Glutamatergic neuron (in vitro differentiated cells): ENCODE results near the gene ECD. TPM values are rescaled to one million over a fixed set of nuclear protein-coding genes. Genes with fewer than 3 reads are reported as not detected.

Experiments used
- DNase-seq: peaks from one replicate; pipeline ENCODE4 v3.0.0; 2022
- H3K27ac Mint-ChIP-seq: one replicate; pipeline ENCODE4 v1.8.0; 2020; ENCODE audit warnings: mild to moderate bottlenecking, mixed read lengths, inconsistent platforms; ENCODE audit not compliant: unreplicated experiment
- H3K27me3 Mint-ChIP-seq: one replicate; pipeline ENCODE4 v1.8.0; 2020; ENCODE audit warnings: mild to moderate bottlenecking, moderate library complexity, mixed read lengths, inconsistent platforms; ENCODE audit not compliant: unreplicated experiment
- H3K36me3 Mint-ChIP-seq: one replicate; pipeline ENCODE4 v1.8.0; 2020; ENCODE audit warnings: mild to moderate bottlenecking, mixed read lengths, inconsistent platforms; ENCODE audit not compliant: unreplicated experiment
- H3K4me1 Mint-ChIP-seq: one replicate; pipeline ENCODE4 v1.8.0; 2020; ENCODE audit warnings: mild to moderate bottlenecking, low read depth, mixed read lengths, inconsistent platforms; ENCODE audit not compliant: unreplicated experiment
- H3K4me3 Mint-ChIP-seq: one replicate; pipeline ENCODE4 v1.8.0; 2020; ENCODE audit warnings: mild to moderate bottlenecking, mixed read lengths, inconsistent platforms; ENCODE audit not compliant: unreplicated experiment
- H3K9me3 Mint-ChIP-seq: one replicate; pipeline ENCODE4 v1.8.0; 2020; ENCODE audit warnings: mild to moderate bottlenecking, moderate library complexity, mixed read lengths, inconsistent platforms; ENCODE audit not compliant: unreplicated experiment
- total RNA-seq: library from RNA; stranded (reverse); fragmentation: NEBNext Ultra II Directional; extraction: Animal tissue kit (Norgen Biotek cat#: 25700); gene quantifications from one replicate; pipeline ENCODE4 v1.2.1, GENCODE V29; 2021; ENCODE audit not compliant: unreplicated experiment
- TF ChIP-seq, protein P1 (sequence below): fragments of 200-600 bp; sonication (generic); IDR thresholded peaks from one replicate; pipeline ENCODE4 v1.5.0; 2021; ENCODE audit not compliant: partially characterized antibody, unreplicated experiment

ECD gene
- total RNA-seq, 1 donor from 2014 or later, result 31.3 TPM

DNA sequence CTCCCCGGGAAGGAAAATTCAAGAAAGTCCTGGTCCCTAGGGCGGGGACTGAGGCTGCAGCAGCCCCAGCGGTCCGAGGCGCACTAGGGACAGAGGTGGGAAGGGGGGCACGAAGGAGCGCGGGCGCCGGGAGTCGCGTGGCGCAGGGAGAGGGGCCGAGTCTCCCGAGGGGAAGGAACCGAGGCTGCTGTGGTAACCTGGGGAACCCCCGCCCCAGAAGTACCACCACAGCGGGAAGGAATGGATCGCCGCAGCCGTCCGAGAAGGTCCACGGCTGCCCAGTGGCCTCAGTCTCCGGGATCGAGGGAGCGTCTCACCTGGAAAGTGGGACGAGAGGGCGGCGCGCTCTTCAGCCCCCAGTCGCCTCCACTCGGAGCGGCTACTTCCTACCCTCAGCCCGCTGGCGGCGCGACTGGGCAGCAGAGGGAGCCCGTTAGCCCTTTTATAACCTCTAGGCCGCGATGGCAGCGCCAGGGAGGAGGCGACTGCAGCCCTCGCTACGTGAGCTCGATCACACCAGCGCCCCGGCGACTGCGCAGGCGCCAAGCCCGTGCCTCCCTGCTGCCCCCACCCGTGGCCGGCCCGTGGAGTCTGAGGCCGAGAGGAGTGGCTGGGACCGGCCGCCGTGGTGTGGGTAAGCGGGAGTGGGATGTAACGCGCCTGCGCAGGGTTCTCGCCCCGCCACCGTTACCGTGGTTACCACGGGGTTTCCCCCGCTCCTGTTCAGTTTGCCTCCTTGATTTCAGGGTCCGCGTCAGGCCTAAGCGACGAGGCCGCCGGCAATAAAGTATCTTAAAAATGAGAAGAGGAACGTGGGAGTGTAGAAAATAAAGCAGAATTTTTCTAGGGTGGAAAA is 71.1 kb downstream of the ECD start, which contains the start of gene P4HA1:
Gene P4HA1 (minus strand): TSS at position 418 of the 856 bp plus-strand sequence. CDS start 21,983 bp downstream, outside the sequence.
- Mint-ChIP-seq H3K4me1 (peaks cover 2% of the 10 kb centered on the region), H3K9me3 (no peaks in the 10 kb centered on the region), H3K36me3 (no peaks in the 10 kb centered on the region), H3K27ac (peak within 1 kb of the TSS; percentile 70), H3K4me3 (peak within 1 kb of the TSS; percentile 99), H3K27me3 (peaks cover 1% of the 10 kb centered on the region)
- TF ChIP-seq, protein P1, sequence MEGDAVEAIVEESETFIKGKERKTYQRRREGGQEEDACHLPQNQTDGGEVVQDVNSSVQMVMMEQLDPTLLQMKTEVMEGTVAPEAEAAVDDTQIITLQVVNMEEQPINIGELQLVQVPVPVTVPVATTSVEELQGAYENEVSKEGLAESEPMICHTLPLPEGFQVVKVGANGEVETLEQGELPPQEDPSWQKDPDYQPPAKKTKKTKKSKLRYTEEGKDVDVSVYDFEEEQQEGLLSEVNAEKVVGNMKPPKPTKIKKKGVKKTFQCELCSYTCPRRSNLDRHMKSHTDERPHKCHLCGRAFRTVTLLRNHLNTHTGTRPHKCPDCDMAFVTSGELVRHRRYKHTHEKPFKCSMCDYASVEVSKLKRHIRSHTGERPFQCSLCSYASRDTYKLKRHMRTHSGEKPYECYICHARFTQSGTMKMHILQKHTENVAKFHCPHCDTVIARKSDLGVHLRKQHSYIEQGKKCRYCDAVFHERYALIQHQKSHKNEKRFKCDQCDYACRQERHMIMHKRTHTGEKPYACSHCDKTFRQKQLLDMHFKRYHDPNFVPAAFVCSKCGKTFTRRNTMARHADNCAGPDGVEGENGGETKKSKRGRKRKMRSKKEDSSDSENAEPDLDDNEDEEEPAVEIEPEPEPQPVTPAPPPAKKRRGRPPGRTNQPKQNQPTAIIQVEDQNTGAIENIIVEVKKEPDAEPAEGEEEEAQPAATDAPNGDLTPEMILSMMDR, result peak; percentile 58
- peak; percentile 98 for DNase-seq

DNA sequence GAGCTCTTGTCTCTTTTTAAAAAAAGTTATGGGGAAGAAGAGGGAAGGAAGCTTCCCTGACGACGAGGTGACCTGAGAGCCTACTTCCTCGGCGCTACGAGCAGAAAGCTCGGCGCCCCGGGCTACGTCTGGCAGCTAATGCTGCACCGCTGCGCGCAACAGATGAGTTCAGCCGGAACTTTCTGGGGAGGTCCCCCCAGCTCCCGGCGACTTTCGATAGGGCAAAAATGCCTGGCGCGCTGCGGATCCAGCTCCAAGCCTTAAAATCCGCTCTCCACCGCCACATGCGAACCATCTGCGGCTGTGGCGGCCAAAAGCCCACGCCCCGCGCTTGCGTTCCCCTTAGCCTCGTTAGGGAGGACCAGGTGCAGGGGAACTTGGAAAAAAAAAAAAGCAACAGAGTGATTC is 71.8 kb downstream of the ECD start:
- TF ChIP-seq, protein P1, result no peak

DNA sequence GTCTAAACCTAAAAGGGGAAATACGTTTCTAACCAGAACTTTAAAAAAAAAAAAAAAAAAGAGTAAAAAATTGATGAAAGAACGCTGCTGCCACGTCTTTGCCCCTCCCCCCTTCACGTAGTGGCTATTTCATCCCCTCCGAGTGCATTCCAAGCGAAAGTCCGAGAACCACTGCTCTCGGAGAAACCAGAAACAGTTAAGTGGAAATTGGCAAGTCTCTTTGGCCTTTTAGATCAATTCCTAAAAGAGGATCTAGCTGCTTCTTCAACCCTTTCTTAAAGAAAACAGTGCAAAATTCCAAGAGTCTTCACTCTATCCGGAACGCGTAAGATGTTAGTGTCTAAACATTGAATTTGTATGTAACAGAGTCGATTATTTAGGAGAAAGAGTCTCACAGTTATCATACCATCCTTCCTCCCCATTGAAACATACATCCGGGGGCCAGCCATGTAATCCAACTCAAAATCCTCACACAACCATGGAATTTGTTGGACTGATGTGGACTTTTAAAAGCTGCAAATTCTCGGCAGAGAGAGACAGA is 72.3 kb downstream of the ECD start:
- H3K27ac Mint-ChIP-seq, result peak overlapping the region; percentile 69
- TF ChIP-seq, protein P1, result no peak
- peaks cover 2% of the 10 kb centered on the region for H3K4me1 Mint-ChIP-seq
- no peak for DNase-seq
- H3K9me3 Mint-ChIP-seq, result no peaks in the 10 kb centered on the region
- peak overlapping the region; percentile 99 for H3K4me3 Mint-ChIP-seq
- peaks cover 1% of the 10 kb centered on the region for H3K27me3 Mint-ChIP-seq
- H3K36me3 Mint-ChIP-seq, result no peaks in the 10 kb centered on the region

More for the DNA sequence above, 71.8 kb downstream of the ECD start:
- peak overlapping the region; percentile 69 for H3K27ac Mint-ChIP-seq
- H3K4me1 Mint-ChIP-seq, result peaks cover 2% of the 10 kb centered on the region
- H3K4me3 Mint-ChIP-seq, result peak overlapping the region; percentile 99
- H3K27me3 Mint-ChIP-seq, result peaks cover 1% of the 10 kb centered on the region
- no peaks in the 10 kb centered on the region for H3K36me3 Mint-ChIP-seq
- no peaks in the 10 kb centered on the region for H3K9me3 Mint-ChIP-seq
- DNase-seq, result peak; percentile 52

DNA sequence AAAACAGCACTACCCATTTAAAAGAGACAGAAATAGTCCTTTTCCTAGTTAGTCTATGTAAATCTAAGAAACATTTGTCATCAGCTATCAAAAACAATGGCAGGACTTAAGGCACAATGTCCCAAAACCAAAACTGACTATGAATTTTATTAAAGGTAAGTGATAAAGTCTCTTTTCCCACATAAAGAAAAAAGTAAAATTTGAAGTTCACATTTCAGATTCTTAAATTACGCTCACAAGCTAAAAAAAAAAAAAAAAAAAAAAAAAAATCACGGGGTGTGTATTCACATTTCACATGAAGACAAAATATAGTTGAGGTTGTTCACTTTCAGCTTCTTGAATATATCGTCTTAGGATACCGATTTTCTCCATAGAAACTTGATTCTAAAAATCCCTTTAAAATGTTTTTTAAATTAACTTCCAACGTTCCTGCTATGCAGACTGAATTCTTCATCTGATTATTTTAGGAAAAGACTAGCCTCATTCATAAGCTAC is 72.8 kb downstream of the ECD start:
- peak overlapping the region; percentile 99 for H3K4me3 Mint-ChIP-seq

More for the DNA sequence above, 72.8 kb downstream of the ECD start:
- no peak for DNase-seq
- Mint-ChIP-seq H3K27ac (no peak overlapping the region), H3K36me3 (no peaks in the 10 kb centered on the region), H3K9me3 (no peaks in the 10 kb centered on the region), H3K4me1 (peaks cover 2% of the 10 kb centered on the region), H3K27me3 (peaks cover 1% of the 10 kb centered on the region)
- TF ChIP-seq, protein P1, result no peak
